Central memory CD8-positive, alpha-beta T cell (primary cell): Measurements from ENCODE around the gene PDE4B.

Source experiments
- ATAC-seq: fragments of 150-1000 bp; cut with Tn5 transposase; replicated peaks from 2 replicates; pipeline ENCODE4 v1.10.0; 2022; ENCODE audit warnings: mild to moderate bottlenecking, moderate FRiP score, moderate number of reproducible peaks; ENCODE audit not compliant: poor library complexity, severe bottlenecking; ENCODE audit errors: extremely low read depth
- DNase-seq, 2 donors: peaks; one replicate each; pipeline ENCODE4 v3.0.0; 2021; ENCODE audit warnings: low spot score in 2 of 2
- H3K27ac Mint-ChIP-seq: one replicate; pipeline ENCODE4 v1.8.0; 2022; ENCODE audit warnings: low read depth, mild to moderate bottlenecking, moderate library complexity, mixed read lengths
- H3K27me3 Mint-ChIP-seq: one replicate; pipeline ENCODE4 v1.8.0; 2022; ENCODE audit warnings: mixed read lengths
- H3K36me3 Mint-ChIP-seq: one replicate; pipeline ENCODE4 v1.8.0; 2022; ENCODE audit warnings: mild to moderate bottlenecking, moderate library complexity, mixed read lengths; ENCODE audit not compliant: insufficient read depth
- H3K4me1 Mint-ChIP-seq: one replicate; pipeline ENCODE4 v1.8.0; 2022; ENCODE audit warnings: mixed read lengths
- H3K4me3 Mint-ChIP-seq: one replicate; pipeline ENCODE4 v1.8.0; 2022; ENCODE audit warnings: mild to moderate bottlenecking, moderate library complexity, mixed read lengths
- H3K9me3 Mint-ChIP-seq: one replicate; pipeline ENCODE4 v1.8.0; 2022; ENCODE audit warnings: mixed read lengths

The PDE4B gene

DNA sequence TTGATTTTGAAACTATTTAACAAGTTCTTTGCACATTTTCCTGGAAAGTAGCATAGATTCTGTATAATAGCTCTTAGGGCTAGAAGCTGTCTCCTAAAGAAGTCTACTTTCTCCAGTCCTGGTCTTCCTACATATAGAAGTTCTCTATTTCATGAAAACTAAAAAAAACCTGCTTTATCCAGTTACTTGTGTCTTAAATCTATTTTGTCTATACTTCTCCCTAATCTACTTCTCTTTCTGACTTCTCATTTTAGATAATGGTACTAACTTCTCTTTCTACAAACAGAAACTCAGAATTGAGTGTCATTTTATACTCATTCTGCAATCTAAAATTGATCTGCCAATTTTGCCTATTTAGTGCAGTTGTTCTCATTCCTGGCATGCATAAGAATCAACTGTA lies 28.7 kb downstream of the PDE4B start:
- Mint-ChIP-seq H3K27me3 (peaks cover 25% of the 10 kb centered on the region), H3K27ac (no peak overlapping the region), H3K9me3 (no peaks in the 10 kb centered on the region), H3K4me1 (no peaks in the 10 kb centered on the region), H3K4me3 (no peak overlapping the region), H3K36me3 (no peaks in the 10 kb centered on the region)
- ATAC-seq = no peak
- no peak for DNase-seq

DNA sequence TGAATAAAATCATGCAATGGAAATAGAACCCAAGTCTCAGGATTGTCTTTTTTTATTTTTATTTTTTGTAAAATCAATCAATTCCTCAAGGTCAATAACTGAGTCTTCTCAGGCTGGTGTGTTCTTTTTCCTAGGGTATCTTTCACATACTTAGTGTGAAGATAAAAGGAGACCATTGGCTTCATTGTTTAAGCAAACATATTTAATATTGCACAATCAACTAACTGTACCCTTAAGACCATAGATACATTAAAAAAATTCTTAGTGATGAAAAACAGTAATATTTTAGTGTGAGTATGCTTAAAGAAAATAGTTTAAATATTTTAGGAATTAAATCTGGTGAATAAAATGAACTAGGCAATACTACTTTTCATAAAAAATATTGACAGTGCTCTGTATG lies 31.4 kb downstream of the PDE4B start:
- H3K4me1 Mint-ChIP-seq = no peaks in the 10 kb centered on the region
- no peaks in the 10 kb centered on the region for H3K9me3 Mint-ChIP-seq
- H3K27me3 Mint-ChIP-seq = peaks cover 39% of the 10 kb centered on the region
- H3K36me3 Mint-ChIP-seq = peaks cover 2% of the 10 kb centered on the region
- no peak overlapping the region for H3K4me3 Mint-ChIP-seq
- no peak overlapping the region for H3K27ac Mint-ChIP-seq
- ATAC-seq (no peak), DNase-seq (no peak)

DNA sequence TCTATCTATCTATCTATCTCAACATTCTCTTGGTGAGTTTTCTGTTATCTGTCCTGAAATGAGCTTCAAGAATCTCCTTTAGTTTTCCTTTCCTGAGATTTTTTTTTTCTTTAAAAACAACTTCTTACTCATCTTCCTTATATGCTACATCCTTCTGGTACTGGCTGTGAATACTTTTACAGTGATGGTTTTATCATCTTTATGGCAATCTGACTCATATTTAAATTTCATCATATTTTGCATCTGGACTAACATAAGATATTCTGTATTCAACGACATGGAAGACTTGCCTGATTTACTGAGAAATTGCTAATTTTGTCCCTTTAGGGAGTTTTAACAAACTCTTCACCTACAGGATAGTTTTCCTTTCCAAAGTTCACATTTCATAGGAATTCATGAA lies 33.0 kb downstream of the PDE4B start:
- Mint-ChIP-seq H3K4me1 (no peaks in the 10 kb centered on the region), H3K36me3 (peaks cover 2% of the 10 kb centered on the region), H3K9me3 (no peaks in the 10 kb centered on the region), H3K27ac (no peak overlapping the region), H3K27me3 (peaks cover 39% of the 10 kb centered on the region), H3K4me3 (no peak overlapping the region)
- no peak for ATAC-seq
- DNase-seq = no peak

DNA sequence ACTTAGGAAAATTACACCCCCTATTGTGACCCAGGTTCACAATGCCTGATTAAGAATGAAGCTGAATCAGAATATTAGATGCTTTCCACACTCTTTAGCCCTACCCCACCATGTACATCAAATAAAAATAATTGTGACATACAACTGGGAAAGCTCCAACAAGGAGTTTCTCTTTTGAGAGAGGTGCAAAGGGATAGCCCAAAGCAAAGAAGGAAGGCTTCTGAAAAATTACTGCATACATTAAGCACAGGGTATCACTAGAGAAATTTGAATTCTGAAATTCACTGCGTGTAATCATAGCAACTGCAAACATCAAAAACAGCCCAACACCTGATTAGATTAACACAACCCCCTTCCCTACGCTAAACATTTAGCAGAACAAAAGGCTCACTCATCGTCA lies 34.1 kb downstream of the PDE4B start:
- Mint-ChIP-seq H3K9me3 (no peaks in the 10 kb centered on the region), H3K36me3 (peaks cover 2% of the 10 kb centered on the region), H3K4me1 (no peaks in the 10 kb centered on the region), H3K27me3 (peaks cover 39% of the 10 kb centered on the region), H3K27ac (no peak overlapping the region), H3K4me3 (no peak overlapping the region)
- ATAC-seq (no peak), DNase-seq (no peak)

DNA sequence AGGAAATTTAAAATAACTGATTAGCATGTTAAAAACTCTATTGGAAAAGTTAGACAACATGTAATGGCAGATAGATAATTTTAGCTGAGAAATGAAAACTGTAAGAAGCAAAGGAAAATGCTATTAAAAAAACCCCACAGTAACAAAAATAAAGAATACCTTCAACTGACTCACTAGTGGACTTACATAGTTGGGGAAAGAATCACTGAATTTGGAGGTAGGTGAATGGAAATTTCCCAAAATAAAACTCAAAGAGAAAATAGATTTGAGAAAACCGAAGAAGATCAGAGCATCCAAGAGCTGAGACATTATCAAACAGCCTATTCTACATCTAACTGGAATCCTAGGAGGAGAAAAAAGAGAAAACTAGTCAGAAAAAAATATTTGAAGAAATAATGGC lies 34.7 kb downstream of the PDE4B start:
- Mint-ChIP-seq H3K4me3 (no peak overlapping the region), H3K36me3 (peaks cover 2% of the 10 kb centered on the region), H3K27ac (no peak overlapping the region), H3K4me1 (no peaks in the 10 kb centered on the region), H3K27me3 (peaks cover 39% of the 10 kb centered on the region), H3K9me3 (no peaks in the 10 kb centered on the region)
- DNase-seq = no peak
- ATAC-seq = no peak

DNA sequence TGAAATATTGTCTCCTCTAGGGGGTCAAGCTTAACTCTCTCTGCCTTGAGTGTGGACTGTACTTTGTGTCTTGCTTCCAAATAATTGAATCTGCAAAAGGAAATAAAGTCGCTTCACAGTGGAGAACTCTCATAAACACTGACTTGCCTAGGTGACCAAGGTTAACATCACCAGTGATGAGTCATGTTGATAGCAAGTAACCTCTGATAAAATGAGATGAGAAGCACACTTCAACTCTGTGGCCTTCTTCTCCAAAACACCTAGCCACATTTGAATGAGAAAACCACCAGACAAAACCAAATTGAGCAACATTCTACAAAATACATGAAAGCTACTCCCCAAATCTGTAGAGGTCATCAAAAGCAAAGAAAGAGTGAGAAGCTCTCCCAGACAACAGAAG lies 37.6 kb downstream of the PDE4B start:
- H3K4me1 Mint-ChIP-seq = no peaks in the 10 kb centered on the region
- peak overlapping the region; percentile 43 for H3K27ac Mint-ChIP-seq
- peaks cover 2% of the 10 kb centered on the region for H3K36me3 Mint-ChIP-seq
- DNase-seq (no peak), ATAC-seq (no peak)
- H3K9me3 Mint-ChIP-seq = no peaks in the 10 kb centered on the region
- H3K4me3 Mint-ChIP-seq = no peak overlapping the region
- peaks cover 24% of the 10 kb centered on the region for H3K27me3 Mint-ChIP-seq

DNA sequence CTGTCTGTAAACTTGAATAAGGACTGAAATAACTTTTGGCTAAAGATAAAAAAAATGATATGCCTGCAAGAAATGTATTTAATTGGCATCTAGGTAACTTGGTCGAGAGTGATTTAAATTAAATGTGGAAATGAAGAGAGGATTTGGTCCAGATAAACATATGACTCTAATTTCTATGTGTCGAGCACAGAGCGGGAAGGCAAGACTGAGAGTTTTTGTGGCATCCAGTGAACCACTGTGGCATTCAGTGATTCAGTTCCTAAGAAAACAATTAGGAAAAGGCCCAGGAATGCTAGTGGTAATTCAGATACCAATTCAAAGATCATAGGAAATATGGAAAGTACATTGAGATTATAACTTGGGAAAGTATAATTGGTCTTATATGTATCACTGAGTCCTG lies 39.6 kb downstream of the PDE4B start:
- Mint-ChIP-seq H3K4me3 (no peak overlapping the region), H3K9me3 (no peaks in the 10 kb centered on the region), H3K27me3 (peaks cover 5% of the 10 kb centered on the region), H3K36me3 (peaks cover 2% of the 10 kb centered on the region), H3K27ac (no peak overlapping the region), H3K4me1 (no peaks in the 10 kb centered on the region)
- DNase-seq = no peak
- no peak for ATAC-seq

DNA sequence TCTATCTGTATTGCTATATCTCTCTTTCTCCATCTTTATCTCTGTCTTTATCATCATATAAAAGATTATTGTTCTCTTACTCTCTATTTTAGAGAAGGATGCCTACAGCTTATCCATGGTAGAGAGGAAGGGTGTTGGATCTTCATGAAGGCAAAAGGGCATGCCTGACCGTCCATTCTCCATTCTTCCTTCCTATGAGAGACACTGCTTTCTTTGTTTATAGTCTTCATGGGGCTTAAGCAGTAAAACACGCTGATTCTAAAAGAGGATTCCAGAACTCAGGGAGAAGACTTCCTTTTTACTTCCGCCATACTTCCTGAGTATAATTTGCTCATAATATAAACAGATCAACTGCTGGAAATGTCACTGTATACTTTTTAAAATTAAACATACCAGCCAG lies 44.0 kb downstream of the PDE4B start:
- no peak overlapping the region for H3K4me3 Mint-ChIP-seq
- no peaks in the 10 kb centered on the region for H3K4me1 Mint-ChIP-seq
- ATAC-seq (no peak), DNase-seq (no peak)
- no peaks in the 10 kb centered on the region for H3K36me3 Mint-ChIP-seq
- H3K9me3 Mint-ChIP-seq = no peaks in the 10 kb centered on the region
- peaks cover 9% of the 10 kb centered on the region for H3K27me3 Mint-ChIP-seq
- no peak overlapping the region for H3K27ac Mint-ChIP-seq

DNA sequence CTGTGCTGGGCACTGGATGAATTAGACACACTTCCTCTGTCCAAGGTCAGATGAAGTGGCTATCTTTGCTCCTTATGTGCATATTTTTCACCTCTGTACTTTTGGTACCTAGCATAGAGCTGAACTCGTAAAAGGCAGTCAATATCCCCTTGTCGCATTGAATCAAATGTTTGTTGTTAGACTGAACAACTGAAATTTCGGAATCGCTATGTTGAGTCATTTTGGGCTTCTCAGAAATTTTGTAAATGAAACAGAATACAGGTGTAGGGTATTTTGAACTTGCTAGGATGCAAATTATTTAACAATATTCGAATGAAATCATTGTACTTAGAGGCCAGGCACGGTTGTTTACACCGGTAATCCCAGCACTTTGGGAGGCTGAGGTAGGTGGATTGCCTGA lies 48.0 kb downstream of the PDE4B start:
- no peaks in the 10 kb centered on the region for H3K9me3 Mint-ChIP-seq
- H3K4me3 Mint-ChIP-seq = no peak overlapping the region
- H3K27me3 Mint-ChIP-seq = peaks cover 9% of the 10 kb centered on the region
- H3K27ac Mint-ChIP-seq = no peak overlapping the region
- no peaks in the 10 kb centered on the region for H3K36me3 Mint-ChIP-seq
- ATAC-seq (no peak), DNase-seq (no peak)
- H3K4me1 Mint-ChIP-seq = no peaks in the 10 kb centered on the region

DNA sequence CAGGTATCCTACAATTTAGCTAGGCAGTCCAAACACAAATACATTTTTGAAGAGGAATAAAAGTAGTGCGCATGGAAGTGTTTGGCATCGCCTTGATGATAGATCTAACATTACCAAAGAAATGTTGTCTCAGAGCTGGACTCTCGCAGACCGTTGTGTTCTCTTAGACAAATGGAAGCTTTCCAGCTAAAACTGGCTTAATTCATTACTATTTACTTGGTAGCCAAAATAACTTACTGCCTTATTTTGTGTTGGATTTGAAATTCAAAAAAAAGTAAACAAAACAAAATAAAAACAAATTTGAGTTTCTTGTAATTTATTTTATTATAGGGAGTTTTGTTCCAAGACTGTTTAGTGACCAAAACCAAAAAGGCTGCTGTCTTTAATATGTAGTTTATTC lies 51.6 kb downstream of the PDE4B start:
- H3K27me3 Mint-ChIP-seq = peaks cover 9% of the 10 kb centered on the region
- no peak for DNase-seq
- ATAC-seq = no peak
- H3K9me3 Mint-ChIP-seq = peaks cover 6% of the 10 kb centered on the region
- H3K4me3 Mint-ChIP-seq = no peak overlapping the region
- no peaks in the 10 kb centered on the region for H3K36me3 Mint-ChIP-seq
- no peaks in the 10 kb centered on the region for H3K4me1 Mint-ChIP-seq
- H3K27ac Mint-ChIP-seq = no peak overlapping the region

DNA sequence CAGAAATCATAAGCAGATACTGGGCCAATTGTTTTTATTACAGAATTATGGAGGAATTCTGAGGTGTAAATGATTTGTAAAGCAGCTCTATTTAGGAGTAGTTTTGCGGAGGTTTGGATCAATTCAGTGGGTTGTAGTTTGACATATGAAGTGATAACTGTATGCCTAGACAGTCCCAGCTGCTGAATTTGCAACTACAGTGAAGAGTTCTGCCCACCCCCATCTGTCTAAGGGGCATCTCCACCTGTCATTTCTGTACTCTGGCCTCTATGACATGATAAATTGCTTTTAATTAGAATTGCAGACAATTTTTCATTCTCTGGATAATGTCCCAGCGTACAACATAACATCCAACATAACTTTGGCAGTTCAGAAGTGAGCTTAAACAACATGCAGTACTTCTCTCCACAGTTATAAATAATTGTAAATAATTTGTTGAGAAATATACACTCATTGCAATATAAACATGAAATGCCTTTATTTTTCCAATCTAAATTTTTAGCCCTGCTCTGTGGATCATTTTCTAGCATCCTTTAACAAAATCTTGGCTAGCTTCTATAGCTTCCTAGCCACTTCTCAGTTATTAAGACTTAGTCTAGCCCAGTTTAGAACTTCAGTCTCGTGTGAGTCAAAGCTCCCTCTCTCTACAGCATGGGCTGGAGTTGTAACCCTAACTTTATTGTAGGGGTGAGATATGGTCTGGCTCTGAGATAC lies 52.3 kb downstream of the PDE4B start:
- Mint-ChIP-seq H3K9me3 (peaks cover 6% of the 10 kb centered on the region), H3K4me1 (no peaks in the 10 kb centered on the region), H3K27ac (no peak overlapping the region), H3K36me3 (no peaks in the 10 kb centered on the region), H3K4me3 (no peak overlapping the region), H3K27me3 (peaks cover 9% of the 10 kb centered on the region)
- ATAC-seq (no peak), DNase-seq (no peak)

DNA sequence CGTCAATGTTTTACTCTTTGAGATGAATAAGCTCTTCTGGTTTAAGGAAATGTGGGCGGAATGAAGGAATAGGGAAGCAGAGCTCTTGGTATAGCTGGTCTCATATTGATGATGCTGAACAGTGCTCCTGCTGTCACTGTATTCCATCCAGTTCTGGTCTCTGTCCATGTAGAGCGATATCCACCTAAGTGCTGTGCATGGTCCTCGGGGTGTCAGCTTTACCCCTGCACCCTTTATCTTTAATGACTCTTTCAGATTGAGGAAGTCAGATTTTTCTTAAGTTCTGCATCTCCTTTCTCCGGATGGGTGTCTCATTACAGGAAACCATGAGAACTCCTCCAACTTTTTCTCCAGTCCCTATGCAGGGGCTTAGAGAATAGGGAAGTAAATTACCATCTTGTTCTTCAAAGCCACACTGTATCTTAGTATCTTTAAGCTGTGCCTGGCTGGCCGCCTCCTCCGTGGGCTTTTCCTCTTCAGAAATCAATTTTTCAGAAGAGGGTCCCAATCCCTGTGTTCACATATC lies 52.9 kb downstream of the PDE4B start:
- peaks cover 6% of the 10 kb centered on the region for H3K9me3 Mint-ChIP-seq
- no peaks in the 10 kb centered on the region for H3K4me1 Mint-ChIP-seq
- H3K27me3 Mint-ChIP-seq = peaks cover 9% of the 10 kb centered on the region
- no peaks in the 10 kb centered on the region for H3K36me3 Mint-ChIP-seq
- no peak for DNase-seq
- ATAC-seq = no peak
- no peak overlapping the region for H3K27ac Mint-ChIP-seq
- no peak overlapping the region for H3K4me3 Mint-ChIP-seq

DNA sequence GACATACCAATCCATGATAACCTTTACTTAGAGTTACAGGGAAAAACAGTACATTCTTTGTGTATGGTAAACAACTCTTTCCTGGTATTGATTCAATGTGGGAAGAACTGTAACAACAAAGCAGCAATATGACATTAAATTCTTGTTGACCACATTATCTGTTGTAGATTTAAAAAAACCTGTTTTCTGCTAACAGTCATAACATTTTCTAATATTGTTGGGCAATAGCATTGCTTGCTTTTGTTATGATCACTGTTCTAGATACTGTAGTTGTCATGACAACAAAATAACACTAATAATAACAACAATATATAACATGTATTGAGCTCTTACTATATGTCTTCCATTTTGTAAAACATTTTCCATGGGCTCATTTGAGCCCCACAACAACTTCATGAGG lies 54.2 kb downstream of the PDE4B start:
- Mint-ChIP-seq H3K4me1 (no peaks in the 10 kb centered on the region), H3K27ac (no peak overlapping the region), H3K4me3 (no peak overlapping the region), H3K27me3 (no peaks in the 10 kb centered on the region), H3K9me3 (peaks cover 11% of the 10 kb centered on the region), H3K36me3 (no peaks in the 10 kb centered on the region)
- ATAC-seq = no peak
- no peak for DNase-seq
